NCI-H774 (cell line): ENCODE results near the gene CLEC2L.

ENCODE experiments used
- DNase-seq: peaks from one replicate; lab custom pipeline; 2025; lab: John Stamatoyannopoulos, UW

Gene CLEC2L

DNA sequence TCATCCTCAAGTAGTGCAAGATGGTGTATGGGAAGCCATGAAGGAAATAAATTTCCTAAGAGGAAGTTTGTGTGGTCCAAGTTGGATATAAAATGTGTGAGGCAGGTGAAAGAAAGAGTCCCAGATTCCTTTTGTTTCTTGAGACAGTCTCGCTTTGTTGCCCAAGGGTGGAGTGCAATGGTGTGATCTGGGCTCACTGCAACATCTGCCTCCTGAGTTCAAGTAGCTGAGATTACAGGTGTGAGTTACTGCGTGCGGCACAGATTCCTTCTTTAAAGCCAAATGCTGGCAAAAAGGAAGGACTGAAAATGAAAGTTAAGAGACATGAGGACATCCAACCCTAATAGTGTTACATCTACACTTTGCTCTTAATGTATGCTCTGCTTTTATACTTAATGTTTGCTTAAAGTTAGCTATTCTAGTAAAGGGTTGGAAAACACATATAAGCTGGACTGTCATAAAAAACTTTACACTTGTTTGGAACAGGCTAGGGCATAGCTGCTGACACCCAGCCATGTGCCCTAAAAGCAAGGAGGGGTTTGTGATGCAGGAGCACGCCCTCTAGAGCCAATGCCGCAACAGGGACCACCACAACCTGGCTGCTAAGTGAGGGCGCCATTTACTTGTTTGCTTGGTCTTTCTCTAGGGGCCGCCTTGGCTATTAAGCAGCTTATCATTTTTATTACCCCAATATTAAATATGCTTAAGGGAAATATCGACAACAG, 34.5 kb downstream of the CLEC2L start:
- DNase-seq, result no peak

DNA sequence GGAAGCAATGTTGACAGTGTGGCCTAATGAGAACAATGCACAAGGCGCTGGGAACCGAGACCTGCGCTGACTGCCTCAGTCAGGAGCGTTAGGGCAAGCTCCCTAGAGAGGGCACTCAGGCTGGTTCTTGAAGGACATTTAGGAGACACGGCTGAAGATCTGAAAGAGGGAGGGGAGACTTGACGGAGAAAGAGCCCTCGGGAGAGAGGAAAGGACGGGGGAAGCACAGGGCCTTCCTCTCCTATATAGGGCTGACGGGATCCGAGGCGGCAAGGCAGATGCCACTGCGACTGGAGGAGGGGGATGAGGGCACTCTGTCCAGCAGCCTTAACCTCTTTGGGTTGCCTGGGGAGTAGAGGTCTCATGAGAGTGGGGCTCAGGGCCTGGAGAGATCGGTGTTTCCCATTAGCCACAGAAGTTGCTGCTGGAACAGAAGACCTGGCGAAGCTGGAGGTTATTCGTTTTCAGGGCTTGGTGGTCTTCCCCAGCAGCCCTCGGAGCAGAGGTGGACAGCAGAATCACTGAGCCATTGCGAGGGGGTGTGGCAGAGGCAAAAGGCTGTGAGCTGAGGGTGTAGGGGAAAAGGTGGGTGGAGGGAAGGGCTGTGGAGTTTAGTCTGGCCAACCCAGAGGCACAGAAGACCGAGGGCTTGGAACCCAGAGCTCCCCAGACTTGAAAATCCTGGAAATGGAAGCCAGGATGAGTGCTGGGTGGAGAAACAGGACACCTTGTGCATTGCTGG, 36.0 kb downstream of the CLEC2L start:
- no peak for DNase-seq

DNA sequence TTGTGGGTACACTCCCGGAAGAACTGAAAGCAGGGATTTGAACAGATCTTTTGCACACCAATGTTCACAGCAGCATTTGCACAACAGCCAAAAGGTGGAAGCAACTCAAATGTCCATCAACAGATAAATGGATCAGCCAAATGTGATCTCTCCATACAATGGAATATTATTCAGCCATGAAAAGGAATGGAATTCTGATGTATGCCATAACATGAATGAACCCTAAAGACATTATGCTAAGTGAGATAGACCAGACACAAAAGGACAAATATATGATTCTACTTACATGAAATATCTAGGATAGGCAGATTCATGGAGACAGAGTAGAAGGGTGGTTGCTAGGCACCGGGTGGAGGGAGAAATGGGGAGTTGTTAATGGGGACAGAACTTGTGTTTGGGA, 36.7 kb downstream of the CLEC2L start:
- no peak for DNase-seq

DNA sequence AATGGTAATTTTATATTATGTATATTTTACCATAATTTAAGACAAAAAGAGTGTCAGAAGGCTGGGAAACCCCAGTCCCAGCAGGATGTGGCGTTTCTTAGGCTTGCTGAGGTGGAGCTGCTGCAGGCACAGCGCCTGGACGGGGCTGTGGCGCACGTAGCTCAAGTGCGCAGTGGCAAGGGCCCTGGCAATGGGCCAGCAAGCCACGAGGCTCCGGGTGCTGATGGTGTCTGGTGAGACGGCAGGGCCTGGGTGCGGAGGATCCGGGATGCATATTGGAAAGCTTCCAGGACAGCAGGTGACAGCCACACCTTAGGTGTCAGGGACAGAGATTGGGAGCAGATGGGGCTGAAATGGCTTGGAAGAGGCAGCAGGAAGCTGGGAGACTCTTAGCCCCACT, 37.2 kb downstream of the CLEC2L start:
- DNase-seq, result no peak

DNA sequence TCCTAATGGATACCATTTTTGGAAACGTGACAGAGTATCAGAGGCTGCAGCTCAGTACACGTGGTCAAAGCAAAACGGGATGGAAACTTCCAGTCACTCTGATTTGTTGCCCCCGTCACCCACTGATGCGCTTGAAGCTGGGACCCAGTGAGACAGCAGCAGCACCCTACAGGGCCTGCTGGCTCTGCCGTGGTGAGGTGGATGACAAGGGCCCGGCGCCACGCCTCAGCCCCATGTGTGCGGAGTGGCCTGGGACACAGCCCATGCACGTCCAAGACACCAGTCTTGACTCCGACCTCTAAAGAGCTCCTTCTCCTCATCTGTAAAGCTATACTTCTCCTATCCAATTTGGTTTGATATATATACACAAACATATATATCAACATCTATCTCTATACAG, 39.0 kb downstream of the CLEC2L start:
- no peak for DNase-seq

DNA sequence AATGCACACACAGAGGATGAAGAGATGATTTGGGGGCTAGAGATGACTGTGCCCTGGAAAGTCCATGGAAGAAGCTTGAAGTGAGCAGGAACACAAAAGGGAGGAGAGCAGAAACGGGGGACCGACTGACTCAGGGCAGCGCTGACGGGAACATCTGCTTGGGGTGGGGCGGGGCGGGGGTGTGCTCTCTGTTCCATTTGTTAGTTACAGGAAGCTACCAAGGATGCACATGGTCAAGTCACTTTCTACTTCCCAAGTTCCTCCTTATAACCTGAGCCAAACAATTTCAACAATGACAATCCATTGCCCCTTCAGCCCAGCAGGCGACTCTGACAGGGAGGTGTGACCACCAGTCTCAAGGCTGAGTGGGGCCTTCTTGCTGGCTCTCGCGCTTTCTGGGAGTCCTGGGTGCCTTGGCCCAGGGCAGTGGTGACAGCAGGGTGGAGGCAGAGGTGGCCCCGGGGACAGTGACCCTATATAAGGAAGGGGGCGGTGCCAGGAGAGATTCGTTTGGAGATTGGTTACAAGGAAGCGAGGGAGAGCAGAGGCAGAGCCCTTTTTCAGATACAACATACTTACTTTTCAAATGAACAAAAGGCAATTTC, 39.6 kb downstream of the CLEC2L start:
- no peak for DNase-seq

DNA sequence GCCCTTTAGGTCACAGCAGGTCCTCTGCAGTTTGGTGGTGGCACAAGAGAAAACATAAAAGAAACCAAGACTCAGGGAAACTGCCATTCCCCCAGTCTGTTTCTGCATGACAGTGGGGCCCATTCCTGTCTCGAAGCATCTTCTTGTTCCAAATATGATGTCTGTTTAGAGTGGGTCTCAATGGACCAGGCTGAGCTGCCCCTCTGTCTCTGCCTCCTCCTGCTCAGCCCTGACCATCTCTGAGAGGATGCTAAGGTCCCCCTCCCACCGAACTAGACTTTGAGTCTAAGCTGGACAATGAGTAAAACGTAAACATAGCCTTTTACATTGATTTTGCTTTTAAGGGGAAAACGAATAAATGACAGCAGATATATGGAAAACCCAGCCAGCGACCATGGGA, 40.4 kb downstream of the CLEC2L start:
- no peak for DNase-seq

DNA sequence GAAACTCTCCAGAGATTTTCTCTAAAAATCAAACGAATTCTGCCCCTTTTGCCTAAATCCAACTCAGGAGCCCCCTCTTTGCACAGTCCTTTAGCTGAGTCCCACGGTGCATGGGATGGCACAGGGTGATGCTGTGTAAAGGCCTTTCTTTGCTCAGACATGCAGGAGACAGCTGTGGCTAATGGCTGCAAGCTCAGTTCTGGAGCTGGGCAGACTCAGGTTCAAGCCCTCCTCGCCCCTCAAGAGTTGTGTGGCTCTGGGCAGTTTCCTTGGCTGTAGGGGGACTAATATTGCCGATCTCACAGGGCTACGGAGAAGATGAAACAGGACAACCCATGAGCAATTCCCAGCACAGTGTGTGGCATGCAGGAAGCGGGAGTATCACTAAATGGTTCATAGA, 42.6 kb downstream of the CLEC2L start:
- no peak for DNase-seq

DNA sequence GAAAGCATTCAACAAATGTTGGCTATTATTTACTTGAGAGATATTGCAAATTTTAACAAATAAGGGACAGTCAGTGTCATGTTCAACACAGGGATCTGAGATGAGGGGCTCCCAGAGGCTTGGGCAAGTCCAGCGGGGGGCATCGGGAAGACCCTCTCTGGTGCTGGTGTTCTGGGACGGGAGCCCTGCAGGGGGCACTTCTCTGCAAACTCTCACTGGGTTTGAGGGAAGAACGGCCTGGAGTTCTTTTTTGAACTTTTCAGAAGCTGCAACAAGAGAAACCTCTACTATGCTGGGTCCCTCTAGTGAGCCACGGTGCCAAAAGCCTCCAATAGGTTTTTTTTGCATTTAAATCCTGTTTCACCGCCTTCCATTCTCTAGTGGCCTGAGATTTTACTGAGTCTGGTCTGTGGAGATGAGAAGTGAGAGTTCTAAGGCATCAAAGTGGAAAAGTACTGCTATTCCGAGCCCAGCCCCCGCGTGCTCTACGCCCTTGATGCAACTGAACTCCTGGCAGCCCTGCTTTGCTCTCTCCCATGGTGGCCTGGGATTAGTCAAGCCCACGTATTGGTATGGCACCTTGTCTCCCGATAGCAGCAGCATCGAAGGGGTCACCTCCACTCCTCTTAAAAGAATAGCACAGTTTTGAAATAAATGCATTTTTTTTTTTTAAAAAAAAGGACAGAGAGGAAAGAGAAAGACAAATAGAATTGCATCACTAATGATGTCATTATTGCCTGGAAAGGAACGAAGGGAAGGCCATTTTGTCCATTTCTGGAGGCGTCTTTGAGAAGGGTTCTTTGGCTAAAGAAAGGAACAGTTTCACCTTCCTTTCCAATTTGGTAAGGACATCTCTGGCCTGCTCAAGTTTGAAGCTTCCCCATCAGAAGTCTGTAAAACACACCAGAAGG, 43.5 kb downstream of the CLEC2L start:
- DNase-seq, result no peak

DNA sequence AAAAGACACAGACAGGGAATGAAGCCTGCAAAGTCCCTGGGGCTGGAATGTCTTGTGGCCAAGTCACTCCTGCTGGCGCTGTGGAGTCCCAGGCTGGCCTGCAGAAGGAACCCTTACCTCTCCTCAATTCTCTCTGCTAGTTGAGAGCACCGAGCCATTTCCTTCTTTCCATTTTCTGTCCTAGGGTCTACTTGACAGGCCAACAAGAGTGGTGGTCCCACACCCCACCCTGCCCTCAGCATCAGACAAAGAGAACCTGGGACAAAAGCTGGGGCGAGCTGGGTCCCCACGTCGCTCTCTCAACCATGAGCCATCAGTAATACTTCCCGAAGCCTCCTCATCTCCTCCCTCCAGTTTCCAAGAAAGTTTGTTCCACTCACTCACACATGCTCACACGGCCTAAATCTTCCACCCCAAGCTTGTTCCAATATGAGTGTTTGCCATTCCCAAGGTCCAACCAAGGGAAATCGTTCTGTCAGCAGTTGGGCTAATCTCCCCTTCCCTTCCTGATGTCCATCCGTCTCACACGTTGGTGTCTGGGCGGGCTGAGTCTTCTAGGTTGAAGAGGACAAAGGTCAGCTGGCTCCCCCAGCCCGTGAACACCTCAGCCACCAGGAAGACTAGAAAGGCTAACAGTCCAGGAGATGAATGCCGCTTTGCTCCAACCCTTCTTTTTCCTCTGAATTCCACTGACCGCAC, 44.3 kb downstream of the CLEC2L start:
- DNase-seq, result no peak

DNA sequence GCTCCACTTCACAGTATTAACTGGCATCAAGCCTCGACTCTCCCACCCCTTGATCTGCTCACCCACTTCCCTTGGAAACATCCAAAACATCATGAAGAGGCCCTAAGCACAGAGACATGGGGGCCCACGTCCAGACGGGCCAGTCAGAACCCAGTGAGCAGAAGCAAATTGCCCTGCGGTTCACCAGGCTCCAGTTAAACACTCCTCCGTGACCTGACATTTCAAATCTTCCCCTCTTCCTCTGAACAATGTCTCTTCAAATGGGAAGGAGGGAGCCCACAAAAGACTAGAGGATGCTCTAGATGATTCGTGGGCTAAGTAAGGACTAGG, 44.8 kb downstream of the CLEC2L start:
- no peak for DNase-seq

DNA sequence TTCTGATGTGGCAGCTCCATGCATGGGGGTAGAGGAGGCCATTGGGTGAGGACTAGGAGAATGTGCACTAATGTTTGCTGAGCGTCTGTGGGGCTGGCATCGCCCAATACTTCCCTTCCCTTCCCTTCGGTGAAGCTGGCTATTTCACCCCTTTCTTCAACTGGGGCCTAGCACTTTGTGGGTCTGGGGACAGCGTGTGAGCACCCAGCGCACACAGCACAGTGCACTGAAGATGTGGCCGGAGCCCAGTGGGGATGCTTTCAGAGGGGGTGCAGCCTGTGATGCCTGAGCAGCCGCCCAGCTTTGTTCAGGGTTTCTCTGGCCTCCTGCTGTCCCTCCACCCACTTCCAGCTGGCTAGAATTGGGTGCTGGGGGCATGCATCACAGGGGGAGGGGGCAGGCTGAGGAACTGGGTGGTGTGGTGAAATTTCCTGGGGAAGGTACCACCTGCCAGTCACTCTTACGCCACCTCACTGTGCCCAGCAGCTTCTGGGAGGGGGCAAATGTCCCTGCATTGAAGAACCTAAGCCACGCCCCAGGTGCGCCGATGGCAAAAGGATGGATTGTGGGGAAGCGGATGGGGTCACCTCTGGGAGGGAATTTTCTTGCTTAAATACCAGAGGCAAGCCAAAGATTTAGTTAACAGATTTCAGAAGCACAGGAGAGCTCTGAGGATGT, 45.5 kb downstream of the CLEC2L start:
- DNase-seq, result no peak

DNA sequence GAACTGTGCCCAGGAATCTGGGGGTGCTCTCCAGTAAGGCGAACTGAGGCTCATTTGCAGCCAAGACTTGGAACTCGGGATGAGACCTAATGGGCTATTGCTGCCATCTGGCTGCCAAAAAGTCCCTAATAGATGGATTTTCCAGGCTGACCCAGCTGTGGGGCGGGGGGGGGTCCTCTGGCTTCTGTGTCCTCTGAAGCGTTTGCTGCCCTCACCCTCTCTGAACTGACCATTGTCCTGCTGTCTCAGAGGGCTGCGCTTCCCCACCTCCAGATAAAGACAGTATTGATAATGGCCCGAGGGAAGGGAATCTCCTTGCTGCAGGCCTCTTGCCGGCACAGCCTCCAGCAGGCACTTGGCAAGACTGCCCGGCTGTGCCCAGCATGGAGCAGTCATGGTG, 46.6 kb downstream of the CLEC2L start:
- no peak for DNase-seq

DNA sequence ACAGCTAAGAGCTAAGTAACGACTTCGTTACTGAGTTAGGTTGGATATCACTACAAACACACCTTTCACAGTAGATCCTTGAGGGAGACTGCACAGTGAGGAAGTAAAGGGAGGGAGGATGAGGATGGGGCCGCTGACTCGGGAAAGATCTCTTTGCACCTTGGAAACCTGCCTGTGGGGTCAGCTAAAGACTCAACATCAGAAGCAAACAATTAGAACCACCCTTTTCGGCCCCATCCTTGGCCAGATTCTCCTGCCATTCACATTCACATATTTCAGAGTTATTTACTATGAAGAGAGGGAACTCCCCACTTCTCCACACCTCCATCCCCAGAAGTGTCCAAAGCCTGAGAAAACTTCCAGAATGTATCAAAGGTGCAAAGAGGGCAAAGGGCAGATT, 47.1 kb downstream of the CLEC2L start:
- DNase-seq, result no peak

DNA sequence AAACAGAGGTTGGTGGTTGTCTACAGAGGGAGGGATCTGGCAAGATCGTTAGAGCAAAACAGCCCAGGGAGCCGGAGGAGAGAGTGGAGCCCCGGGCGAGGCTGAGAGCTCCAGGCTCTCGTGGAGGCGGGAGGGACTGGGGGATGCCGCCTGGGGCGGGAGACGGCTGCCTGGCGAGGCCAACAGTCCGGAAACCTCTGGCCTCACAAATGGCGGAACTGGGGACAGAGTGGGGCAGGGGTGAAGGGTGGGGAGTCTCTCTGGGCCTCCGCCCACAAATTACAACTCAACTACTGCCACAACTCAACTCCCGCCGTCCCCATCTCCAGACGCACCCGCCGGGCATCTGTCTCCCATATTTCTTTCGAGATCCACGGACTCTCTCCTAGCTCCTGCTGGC, 47.7 kb downstream of the CLEC2L start:
- DNase-seq, result no peak

DNA sequence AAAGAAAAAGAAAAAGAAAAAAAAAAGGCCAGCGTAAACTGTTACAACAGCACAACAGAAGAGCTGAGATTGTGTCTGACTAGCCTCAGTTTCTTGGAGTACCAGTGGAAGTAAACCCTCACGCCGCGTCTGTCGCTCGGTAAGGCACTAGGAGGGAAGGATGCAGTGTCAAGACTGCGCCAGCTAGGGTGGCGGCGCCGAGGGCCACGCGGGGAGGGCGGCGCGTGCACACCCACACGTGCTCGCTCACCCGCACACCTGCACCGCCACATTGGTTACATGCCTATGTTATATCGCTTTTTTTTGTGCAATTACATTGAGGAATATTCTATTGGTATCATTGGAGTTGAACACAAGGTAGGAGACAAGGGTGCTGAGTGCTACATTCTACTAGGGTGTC, 48.2 kb downstream of the CLEC2L start:
- DNase-seq, result no peak

DNA sequence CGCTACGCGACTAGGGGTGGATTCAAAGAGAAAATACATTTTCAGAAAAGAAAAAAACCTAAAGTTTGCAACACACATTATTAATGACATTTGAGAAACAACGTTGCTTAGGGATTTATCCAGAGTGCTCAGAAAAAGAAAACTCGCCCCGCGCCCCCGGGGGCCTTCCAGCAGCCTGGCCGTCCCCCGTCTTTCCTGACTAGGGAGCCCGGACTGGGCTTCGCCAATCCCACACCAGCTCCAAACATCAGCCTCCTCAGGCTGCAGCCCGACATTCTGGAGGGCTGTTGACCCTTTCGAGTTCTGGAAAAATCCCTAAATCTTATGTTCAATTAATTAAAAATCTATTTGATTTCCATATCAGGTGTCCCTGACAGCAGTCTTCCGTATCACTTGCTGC, 48.6 kb downstream of the CLEC2L start:
- no peak for DNase-seq

DNA sequence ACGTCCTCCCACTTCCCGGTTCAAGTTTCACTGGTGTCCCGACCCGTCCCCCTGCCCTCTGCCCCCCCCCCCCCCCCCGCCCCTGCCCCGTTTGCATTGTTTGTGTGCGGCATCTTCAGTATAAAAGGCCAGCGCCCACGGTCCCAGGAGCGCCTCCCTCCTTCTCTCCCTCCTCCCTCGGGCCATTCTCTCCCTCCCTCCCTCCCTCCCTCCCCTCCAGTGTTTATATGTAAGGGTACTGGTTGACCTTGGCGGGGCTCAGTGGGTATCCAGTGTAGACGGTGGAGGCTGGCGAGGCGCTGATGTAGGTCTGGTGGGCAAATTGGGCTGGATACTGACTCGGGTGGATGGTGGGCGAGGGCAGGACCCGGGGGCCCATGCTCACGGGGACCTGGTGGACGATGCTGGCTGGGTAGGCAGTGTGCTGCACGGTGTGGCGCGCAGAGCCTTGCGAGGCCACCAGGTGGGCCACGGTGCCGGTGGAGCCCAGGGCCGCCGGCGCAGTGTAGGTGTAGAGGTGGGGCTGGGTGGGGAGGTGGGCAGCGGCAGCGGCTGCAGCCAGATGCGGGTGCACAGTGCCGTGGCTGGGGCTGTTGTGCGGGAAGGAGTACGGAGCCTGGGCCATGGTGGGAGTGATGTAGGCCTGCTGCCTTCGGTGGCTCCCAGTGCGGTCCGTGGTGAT, 49.4 kb downstream of the CLEC2L start:
- DNase-seq, result no peak

DNA sequence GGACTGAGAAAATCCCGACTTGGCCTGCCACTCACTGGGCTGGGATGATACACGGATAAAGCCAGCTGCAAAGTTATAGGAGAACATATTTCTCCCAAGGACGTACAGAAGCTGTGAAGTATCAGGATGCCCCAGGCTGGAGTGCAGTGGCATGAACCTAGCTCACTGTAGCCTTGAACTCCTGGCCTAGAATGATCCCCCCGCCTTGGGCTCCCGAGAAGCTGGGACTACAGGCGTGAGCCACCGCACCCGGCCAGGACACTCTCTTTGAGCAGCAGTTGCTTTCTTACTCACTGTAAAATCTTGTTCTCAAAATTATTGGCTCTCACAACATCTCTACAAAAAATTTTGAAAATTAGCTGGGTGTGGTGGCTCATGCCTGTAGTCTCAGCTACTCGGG, 50.4 kb downstream of the CLEC2L start:
- no peak for DNase-seq

DNA sequence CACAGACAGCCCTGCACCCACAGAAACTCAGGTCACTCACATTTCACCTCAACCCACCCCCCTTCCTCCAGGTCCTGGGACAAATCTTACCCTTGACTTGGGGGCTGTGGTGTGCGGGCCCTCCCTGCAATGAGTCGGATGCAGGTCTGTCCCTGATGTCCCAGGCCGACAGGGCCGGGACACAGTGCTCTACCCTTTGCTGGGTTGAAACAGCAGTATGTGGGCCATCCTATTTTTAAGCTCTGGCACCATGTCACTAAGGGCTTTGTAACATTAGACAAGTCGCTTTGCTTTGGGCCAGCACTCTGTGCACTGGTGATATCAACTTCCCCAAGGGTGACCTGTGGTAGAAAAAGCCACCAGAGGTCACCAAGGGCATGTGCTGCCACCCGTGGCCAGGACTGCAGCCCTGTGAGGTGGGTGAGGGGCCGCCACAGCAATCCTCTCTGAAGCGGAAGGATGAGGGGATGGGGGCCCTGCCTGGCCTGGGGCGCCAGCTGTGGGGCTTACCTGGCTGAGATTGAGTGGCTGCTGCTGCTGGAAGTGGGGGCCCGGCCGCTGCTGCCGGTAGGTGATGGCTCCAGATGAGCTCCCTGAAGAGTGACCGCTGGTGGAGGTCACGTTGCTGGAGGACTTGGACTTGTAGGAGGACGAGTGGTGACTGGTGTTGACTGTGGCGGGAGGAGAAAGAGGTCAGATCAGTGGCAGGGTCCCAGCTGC, 51.3 kb downstream of the CLEC2L start:
- no peak for DNase-seq
